Endothelial cell (in vitro differentiated cells): ENCODE results near the gene CDH3. TPM values are rescaled to one million over a fixed set of nuclear protein-coding genes. Genes with fewer than 3 reads are reported as not detected.
A peak's percentile ranks its signal among the peaks of the same experiment; 100 is the strongest.

Experiments used
- DNase-seq: peaks from one replicate; pipeline ENCODE4 v3.0.0; 2021; ENCODE audit warnings: low spot score
- H3K27ac Mint-ChIP-seq: one replicate; pipeline ENCODE4 v1.8.0; 2021; ENCODE audit warnings: mixed read lengths, inconsistent platforms; ENCODE audit not compliant: unreplicated experiment
- H3K27me3 Mint-ChIP-seq: one replicate; pipeline ENCODE4 v1.8.0; 2021; ENCODE audit warnings: mild to moderate bottlenecking, moderate library complexity, mixed read lengths, inconsistent platforms; ENCODE audit not compliant: unreplicated experiment
- H3K36me3 Mint-ChIP-seq: one replicate; pipeline ENCODE4 v1.8.0; 2021; ENCODE audit warnings: mild to moderate bottlenecking, low read depth, mixed read lengths, inconsistent platforms; ENCODE audit not compliant: unreplicated experiment
- H3K4me1 Mint-ChIP-seq: one replicate; pipeline ENCODE4 v1.8.0; 2021; ENCODE audit warnings: mild to moderate bottlenecking, mixed read lengths, inconsistent platforms; ENCODE audit not compliant: unreplicated experiment
- H3K4me3 Mint-ChIP-seq: one replicate; pipeline ENCODE4 v1.8.0; 2021; ENCODE audit warnings: mild to moderate bottlenecking, mixed read lengths, inconsistent platforms; ENCODE audit not compliant: unreplicated experiment
- H3K9me3 Mint-ChIP-seq: one replicate; pipeline ENCODE4 v1.8.0; 2021; ENCODE audit warnings: mixed read lengths, inconsistent platforms; ENCODE audit not compliant: unreplicated experiment
- total RNA-seq: library from RNA; stranded (reverse); fragmentation: NEBNext Ultra II Directional; extraction: Animal tissue kit (Norgen Biotek cat#: 25700); gene quantifications from one replicate; pipeline ENCODE4 v1.2.1, GENCODE V29; 2021; ENCODE audit not compliant: unreplicated experiment
- TF ChIP-seq, protein P1 (sequence below): fragments of 200-600 bp; sonication (generic); IDR thresholded peaks from one replicate; pipeline ENCODE4 v1.5.0; 2021; ENCODE audit warnings: antibody characterized with exemption; ENCODE audit not compliant: unreplicated experiment

The CDH3 gene
- total RNA-seq, 1 donor from 2014 or later = 3.2 TPM

DNA sequence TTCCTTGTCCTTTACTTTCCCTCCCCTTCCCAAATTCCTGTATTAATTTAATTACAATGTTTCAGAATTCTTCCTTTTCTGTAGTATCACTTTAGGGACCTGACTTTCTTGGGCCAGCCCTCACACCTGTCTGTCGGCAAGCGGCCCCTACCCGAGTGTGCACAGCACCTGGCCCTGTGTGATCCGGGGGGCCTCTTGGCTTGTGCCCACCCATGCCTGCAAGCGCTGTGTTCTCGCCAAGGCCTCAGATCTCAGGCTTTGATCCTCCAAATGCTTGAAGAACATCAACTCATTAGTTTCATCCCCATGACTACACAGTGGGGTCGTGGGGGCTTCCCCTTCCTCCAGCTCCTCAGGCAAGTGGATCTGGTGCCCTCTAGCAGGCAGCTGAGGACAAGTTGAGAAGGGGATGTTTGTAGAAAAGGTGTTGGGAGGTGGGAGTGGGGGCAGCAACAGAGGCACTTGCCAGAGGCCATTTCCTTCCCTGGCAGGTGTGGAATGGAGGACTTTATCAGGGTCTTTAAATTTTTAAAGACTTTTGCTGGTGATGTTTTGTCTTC, 15.7 kb upstream of the CDH3 start:
- Mint-ChIP-seq H3K9me3 (no peaks in the 10 kb centered on the region), H3K27me3 (no peaks in the 10 kb centered on the region), H3K27ac (no peak overlapping the region), H3K4me1 (peaks cover 5% of the 10 kb centered on the region), H3K36me3 (no peaks in the 10 kb centered on the region), H3K4me3 (no peak overlapping the region)
- TF ChIP-seq, protein P1, sequence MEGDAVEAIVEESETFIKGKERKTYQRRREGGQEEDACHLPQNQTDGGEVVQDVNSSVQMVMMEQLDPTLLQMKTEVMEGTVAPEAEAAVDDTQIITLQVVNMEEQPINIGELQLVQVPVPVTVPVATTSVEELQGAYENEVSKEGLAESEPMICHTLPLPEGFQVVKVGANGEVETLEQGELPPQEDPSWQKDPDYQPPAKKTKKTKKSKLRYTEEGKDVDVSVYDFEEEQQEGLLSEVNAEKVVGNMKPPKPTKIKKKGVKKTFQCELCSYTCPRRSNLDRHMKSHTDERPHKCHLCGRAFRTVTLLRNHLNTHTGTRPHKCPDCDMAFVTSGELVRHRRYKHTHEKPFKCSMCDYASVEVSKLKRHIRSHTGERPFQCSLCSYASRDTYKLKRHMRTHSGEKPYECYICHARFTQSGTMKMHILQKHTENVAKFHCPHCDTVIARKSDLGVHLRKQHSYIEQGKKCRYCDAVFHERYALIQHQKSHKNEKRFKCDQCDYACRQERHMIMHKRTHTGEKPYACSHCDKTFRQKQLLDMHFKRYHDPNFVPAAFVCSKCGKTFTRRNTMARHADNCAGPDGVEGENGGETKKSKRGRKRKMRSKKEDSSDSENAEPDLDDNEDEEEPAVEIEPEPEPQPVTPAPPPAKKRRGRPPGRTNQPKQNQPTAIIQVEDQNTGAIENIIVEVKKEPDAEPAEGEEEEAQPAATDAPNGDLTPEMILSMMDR = no peak
- DNase-seq = no peak

DNA sequence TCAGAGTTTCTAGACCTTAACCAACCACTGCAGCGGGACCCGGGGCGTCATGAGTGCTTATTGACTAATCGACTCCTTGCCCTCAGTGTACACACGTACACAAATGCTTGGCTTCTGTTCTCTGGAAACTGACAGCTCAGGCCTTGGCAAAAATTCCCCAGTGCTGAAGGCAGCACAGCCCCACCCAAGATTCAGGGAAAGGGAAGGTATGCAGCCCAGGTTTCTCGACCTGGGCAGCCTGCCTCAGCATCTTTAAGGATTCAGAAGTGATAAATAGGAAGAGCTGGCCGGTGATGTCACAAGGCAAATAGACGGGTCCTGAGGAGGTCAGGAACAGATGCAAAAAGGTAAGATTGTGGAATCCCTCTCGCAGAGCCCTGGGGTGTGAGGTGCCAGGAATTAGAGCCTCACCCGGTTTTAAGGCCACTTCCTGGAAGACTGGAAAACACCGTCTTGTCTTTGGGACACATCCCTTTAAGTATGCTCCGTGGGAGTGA, 9.0 kb upstream of the CDH3 start:
- Mint-ChIP-seq H3K27ac (no peak overlapping the region), H3K27me3 (peaks cover 9% of the 10 kb centered on the region), H3K36me3 (no peaks in the 10 kb centered on the region), H3K4me1 (peaks cover 4% of the 10 kb centered on the region), H3K4me3 (no peak overlapping the region), H3K9me3 (no peaks in the 10 kb centered on the region)
- no peak for DNase-seq
- TF ChIP-seq, protein P1 = no peak

DNA sequence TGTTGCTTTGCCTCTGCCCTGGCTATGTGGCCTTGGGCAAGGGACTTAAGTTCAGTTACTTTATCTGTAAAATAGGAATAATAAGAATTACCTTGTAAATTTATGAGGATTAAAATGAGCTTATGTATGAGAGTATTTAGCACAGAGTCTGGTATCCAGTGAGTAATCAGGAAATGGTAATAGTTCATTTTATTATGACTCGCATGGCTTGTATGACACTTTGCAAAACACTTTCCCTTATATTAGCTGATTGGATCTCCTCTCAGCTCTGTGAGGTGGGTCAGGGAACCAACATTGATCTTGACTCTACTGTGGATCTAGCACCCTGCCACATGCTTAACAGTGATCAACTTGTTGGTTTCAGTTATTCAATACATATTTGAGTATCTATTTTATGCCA, 8.3 kb upstream of the CDH3 start:
- H3K4me1 Mint-ChIP-seq = peaks cover 8% of the 10 kb centered on the region
- peaks cover 9% of the 10 kb centered on the region for H3K27me3 Mint-ChIP-seq
- no peak for DNase-seq
- no peak overlapping the region for H3K4me3 Mint-ChIP-seq
- H3K36me3 Mint-ChIP-seq = no peaks in the 10 kb centered on the region
- H3K9me3 Mint-ChIP-seq = no peaks in the 10 kb centered on the region
- H3K27ac Mint-ChIP-seq = no peak overlapping the region
- TF ChIP-seq, protein P1 = no peak

DNA sequence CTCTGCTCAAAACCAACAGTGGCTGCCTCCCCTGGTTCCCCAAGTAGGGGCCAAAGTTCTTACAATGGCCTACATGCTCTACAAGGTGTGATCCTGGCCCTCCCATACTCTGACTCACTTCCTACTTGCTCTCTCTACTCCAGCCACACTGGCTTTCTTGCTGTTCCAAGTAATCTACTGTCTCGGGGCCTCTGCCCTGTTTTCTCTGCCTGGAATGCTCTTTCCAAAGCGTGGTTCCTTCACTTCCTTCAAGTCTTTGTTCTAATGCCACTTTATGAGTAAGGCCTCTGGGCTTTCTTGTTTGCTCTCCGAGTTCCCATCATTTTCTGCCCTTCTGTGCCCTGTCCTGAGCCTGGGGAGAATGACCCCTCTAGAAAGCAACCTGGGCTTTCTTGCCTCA, 4.1 kb upstream of the CDH3 start:
- Mint-ChIP-seq H3K36me3 (no peaks in the 10 kb centered on the region), H3K4me1 (peaks cover 11% of the 10 kb centered on the region), H3K27ac (no peak overlapping the region), H3K9me3 (no peaks in the 10 kb centered on the region), H3K27me3 (peaks cover 10% of the 10 kb centered on the region), H3K4me3 (no peak overlapping the region)
- TF ChIP-seq, protein P1 = no peak
- DNase-seq = no peak

DNA sequence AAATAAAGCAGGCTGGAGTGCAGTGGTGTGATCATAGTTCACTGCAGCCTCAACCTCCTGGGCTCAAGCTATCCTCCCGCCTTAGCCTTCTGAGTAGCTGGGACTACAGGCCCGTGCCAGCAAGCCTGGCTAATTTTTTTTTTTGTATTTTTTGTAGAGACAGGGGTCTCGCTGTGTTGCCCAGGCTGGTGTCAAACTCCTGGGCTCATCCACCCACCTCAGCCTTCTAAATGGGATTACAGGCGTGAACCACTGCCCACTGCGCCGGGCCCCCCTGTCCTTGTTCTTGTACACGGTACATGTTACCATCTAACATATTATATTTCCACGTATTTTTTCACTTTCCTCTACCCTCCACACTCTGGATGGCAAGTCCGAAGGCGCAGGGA, 3.1 kb upstream of the CDH3 start:
- Mint-ChIP-seq H3K4me1 (peaks cover 11% of the 10 kb centered on the region), H3K4me3 (peak overlapping the region; percentile 79), H3K27me3 (peaks cover 10% of the 10 kb centered on the region), H3K36me3 (no peaks in the 10 kb centered on the region), H3K9me3 (no peaks in the 10 kb centered on the region), H3K27ac (peak overlapping the region; percentile 83)
- TF ChIP-seq, protein P1 = no peak
- DNase-seq = no peak
